Loucy (cell line): Measurements from ENCODE around the gene PKP4.

Experiments
- H2AFZ ChIP-seq: fragments of 200-600 bp; sonication (generic); 2 replicates; pipeline ENCODE4 v1.6.0; 2016; ENCODE audit warnings: antibody characterized with exemption, mild to moderate bottlenecking, low read length, moderate library complexity
- H3F3A ChIP-seq: fragments of 200-600 bp; 2 replicates; pipeline ENCODE4 v1.6.0; 2016; ENCODE audit warnings: antibody characterized with exemption, low read depth, mild to moderate bottlenecking
- H3K27me3 ChIP-seq: fragments of 200-600 bp; sonication (generic); 2 replicates; pipeline ENCODE4 v1.6.1; 2014; ENCODE audit warnings: low read length, mild to moderate bottlenecking; ENCODE audit not compliant: insufficient read depth, poor library complexity, severe bottlenecking
- H3K36me3 ChIP-seq: fragments of 200-600 bp; sonication (generic); 2 replicates; pipeline ENCODE4 v1.6.1; 2016; ENCODE audit warnings: low read length; ENCODE audit not compliant: insufficient read depth
- H3K4me1 ChIP-seq: fragments of 200-600 bp; sonication (generic); 2 replicates; pipeline ENCODE4 v1.5.1; 2014; ENCODE audit warnings: low read length, mild to moderate bottlenecking; ENCODE audit not compliant: insufficient read depth, poor library complexity, severe bottlenecking
- H3K4me2 ChIP-seq: fragments of 200-600 bp; sonication (generic); 2 replicates; pipeline ENCODE4 v1.6.0; 2014; ENCODE audit warnings: antibody characterized with exemption, low read length, low read depth, mild to moderate bottlenecking; ENCODE audit not compliant: poor library complexity, severe bottlenecking
- H3K4me3 ChIP-seq: fragments of 200-600 bp; sonication (generic); 2 replicates; pipeline ENCODE4 v1.5.1; 2014; ENCODE audit warnings: low read length, mild to moderate bottlenecking, mixed read lengths; ENCODE audit not compliant: poor library complexity, severe bottlenecking
- H3K79me2 ChIP-seq: fragments of 200-600 bp; sonication (generic); 2 replicates; pipeline ENCODE4 v1.6.1; 2014; ENCODE audit warnings: low read length; ENCODE audit not compliant: insufficient read depth
- H3K9ac ChIP-seq: fragments of 200-600 bp; sonication (generic); 2 replicates; pipeline ENCODE4 v1.6.0; 2014; ENCODE audit warnings: mild to moderate bottlenecking, low read depth, low read length, moderate library complexity; ENCODE audit not compliant: poor library complexity, severe bottlenecking
- H3K9me2 ChIP-seq: fragments of 200-600 bp; sonication (generic); replicated peaks from 2 replicates; pipeline ENCODE4 v1.6.1; 2016; ENCODE audit warnings: low read depth, low read length, mixed read lengths
- H3K9me3 ChIP-seq: fragments of 200-600 bp; sonication (generic); 2 replicates; pipeline ENCODE4 v1.6.1; 2014; ENCODE audit warnings: mild to moderate bottlenecking, antibody characterized with exemption, low read length, low read depth; ENCODE audit not compliant: insufficient read depth
- H4K20me1 ChIP-seq: fragments of 200-600 bp; sonication (generic); 2 replicates; pipeline ENCODE4 v1.6.0; 2014; ENCODE audit warnings: antibody characterized with exemption, low read length, mild to moderate bottlenecking; ENCODE audit not compliant: insufficient read depth, poor library complexity, severe bottlenecking
- EZH2phosphoT487 ChIP-seq: fragments of 200-600 bp; IDR thresholded peaks from 2 replicates; pipeline ENCODE4 v1.6.1; 2018; ENCODE audit warnings: antibody characterized with exemption, mild to moderate bottlenecking, moderate library complexity, borderline replicate concordance
- TF ChIP-seq, protein P1 (sequence below): fragments of 200-600 bp; sonication (generic); conservative IDR thresholded peaks from 2 replicates; pipeline ENCODE4 v1.5.1; 2014; ENCODE audit warnings: mild to moderate bottlenecking, antibody characterized with exemption, low read length

PKP4 gene

DNA sequence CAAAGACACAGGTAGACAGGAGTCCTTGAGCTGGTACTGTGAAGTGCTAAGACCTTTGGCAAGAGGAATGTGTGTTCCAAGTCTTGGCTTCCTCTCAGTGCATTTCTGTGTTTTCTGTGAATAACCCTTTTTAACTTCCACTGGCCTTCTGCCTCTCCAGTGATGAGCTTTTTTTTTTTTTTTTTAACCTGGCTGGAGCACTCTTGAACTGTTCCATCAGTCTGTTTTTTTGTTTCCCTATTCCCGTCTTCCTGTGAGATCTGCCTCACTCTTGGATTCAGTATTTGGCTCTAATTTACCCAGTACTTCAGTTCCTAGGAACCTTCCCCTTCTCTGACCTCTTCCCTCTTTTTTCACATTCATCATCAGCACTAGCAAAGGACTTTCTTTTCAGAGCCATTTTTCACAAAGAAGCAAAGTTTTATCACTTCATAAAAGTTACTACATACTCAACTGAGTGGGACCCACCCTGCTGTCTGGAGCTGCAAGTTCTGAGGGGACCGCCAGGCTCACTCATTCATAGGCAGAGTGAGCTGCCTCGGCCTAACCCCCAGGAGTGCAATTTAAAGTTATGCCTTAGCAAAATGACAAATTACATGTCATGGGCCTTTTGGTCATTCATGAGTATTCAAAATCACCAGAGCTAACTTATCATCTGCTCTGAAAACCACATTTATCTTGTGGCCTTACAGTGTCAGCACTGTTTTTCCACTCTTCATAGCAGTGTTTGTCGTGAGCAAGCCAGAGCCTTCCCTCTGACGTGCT lies 211.4 kb downstream of the PKP4 start:
- no peaks in the 10 kb centered on the region for H3K27me3 ChIP-seq
- H4K20me1 ChIP-seq: no peaks in the 10 kb centered on the region
- H3K4me3 ChIP-seq: no peak overlapping the region
- H3F3A ChIP-seq: no peaks in the 10 kb centered on the region
- TF ChIP-seq, protein P1, sequence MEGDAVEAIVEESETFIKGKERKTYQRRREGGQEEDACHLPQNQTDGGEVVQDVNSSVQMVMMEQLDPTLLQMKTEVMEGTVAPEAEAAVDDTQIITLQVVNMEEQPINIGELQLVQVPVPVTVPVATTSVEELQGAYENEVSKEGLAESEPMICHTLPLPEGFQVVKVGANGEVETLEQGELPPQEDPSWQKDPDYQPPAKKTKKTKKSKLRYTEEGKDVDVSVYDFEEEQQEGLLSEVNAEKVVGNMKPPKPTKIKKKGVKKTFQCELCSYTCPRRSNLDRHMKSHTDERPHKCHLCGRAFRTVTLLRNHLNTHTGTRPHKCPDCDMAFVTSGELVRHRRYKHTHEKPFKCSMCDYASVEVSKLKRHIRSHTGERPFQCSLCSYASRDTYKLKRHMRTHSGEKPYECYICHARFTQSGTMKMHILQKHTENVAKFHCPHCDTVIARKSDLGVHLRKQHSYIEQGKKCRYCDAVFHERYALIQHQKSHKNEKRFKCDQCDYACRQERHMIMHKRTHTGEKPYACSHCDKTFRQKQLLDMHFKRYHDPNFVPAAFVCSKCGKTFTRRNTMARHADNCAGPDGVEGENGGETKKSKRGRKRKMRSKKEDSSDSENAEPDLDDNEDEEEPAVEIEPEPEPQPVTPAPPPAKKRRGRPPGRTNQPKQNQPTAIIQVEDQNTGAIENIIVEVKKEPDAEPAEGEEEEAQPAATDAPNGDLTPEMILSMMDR: no peak
- TF ChIP-seq EZH2phosphoT487: no peak
- H3K9me3 ChIP-seq: no peaks in the 10 kb centered on the region
- no peak overlapping the region for H3K9ac ChIP-seq
- H3K4me2 ChIP-seq: no peak overlapping the region
- H3K79me2 ChIP-seq: no peaks in the 10 kb centered on the region
- H3K36me3 ChIP-seq: peaks cover 26% of the 10 kb centered on the region; the same call in 1 of the 2 replicates
- H3K4me1 ChIP-seq: no peaks in the 10 kb centered on the region
- no peak overlapping the region for H2AFZ ChIP-seq
- H3K9me2 ChIP-seq: no peaks in the 10 kb centered on the region

DNA sequence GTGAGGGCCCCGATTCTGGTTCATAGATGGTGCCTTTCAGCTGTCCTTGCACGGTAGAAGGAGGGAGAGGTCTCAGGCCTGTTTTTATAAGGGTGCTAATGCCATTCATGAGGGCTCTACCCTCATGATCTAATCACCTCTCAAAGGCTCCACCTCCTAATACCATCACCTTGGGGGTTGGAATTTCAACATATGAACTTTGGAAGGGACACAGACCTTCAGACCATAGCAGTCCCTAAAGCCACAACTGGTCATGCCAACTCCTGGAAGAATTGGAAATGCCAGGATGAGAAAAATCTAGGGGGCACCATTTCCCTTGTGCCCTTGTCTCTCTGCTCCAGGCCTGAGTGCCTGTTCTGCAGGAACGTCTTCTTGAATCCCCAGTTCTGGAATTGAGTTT lies 213.5 kb downstream of the PKP4 start:
- no peak for TF ChIP-seq EZH2phosphoT487
- TF ChIP-seq, protein P1: no peak

DNA sequence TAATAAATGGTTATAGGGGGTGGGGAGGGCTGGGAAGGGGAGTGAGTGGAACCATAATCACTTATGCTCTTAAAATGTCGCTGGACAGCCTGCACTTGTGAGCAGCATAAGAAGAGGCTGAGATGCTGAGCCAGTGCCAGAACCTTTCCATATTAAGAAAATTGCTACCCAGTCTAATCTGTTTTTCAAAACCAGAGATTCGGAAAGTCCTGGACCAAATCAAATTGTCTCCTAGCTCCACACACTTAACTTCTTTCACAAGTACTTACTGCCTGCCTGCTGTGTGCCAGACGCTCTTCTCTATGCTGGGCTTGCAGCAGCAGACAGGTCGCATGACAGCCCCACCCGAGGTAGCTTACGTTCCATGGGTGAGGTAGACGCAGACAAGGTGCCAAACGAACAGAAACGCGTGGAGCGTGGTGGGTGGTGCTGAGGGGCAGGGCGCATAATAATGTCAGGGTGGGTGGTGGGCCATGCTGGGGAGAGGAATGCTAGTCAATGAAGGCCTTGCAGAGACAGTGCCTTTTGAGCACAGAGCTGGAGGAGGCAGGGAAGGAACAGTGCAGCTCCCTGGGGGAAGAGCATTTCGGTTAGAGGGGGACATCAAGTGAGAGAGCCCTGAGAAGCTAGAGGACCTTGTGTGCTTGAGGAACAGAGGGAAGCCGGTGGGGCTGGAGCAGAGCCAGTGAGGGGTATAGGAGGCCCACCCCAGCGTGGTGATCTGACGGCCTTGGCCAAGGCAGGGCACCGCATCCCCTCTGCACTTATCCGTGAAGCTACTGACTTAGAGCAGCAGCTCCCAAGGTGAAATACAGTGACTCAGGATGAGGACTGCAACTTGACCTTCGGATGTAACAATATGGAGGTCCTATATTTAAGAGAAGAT lies 214.9 kb downstream of the PKP4 start:
- H3K79me2 ChIP-seq: no peaks in the 10 kb centered on the region
- no peak overlapping the region for H3K9ac ChIP-seq
- no peak overlapping the region for H2AFZ ChIP-seq
- no peaks in the 10 kb centered on the region for H3K9me2 ChIP-seq
- H3F3A ChIP-seq: no peaks in the 10 kb centered on the region
- no peaks in the 10 kb centered on the region for H3K27me3 ChIP-seq
- H3K4me2 ChIP-seq: no peak overlapping the region
- H3K9me3 ChIP-seq: no peaks in the 10 kb centered on the region
- H3K4me1 ChIP-seq: no peaks in the 10 kb centered on the region
- peaks cover 24% of the 10 kb centered on the region; the same call in 1 of the 2 replicates for H3K36me3 ChIP-seq
- no peak overlapping the region for H3K4me3 ChIP-seq
- no peaks in the 10 kb centered on the region for H4K20me1 ChIP-seq
- TF ChIP-seq EZH2phosphoT487: no peak
- TF ChIP-seq, protein P1: no peak

More for the DNA sequence above, 213.5 kb downstream of the PKP4 start:
- Histone ChIP-seq H3K9me3 (no peaks in the 10 kb centered on the region), H3K4me1 (no peaks in the 10 kb centered on the region), H4K20me1 (no peaks in the 10 kb centered on the region), H3F3A (no peaks in the 10 kb centered on the region), H3K4me2 (no peak overlapping the region), H3K36me3 (peaks cover 23% of the 10 kb centered on the region; the same call in 1 of the 2 replicates), H3K9me2 (no peaks in the 10 kb centered on the region), H3K27me3 (no peaks in the 10 kb centered on the region), H3K4me3 (no peak overlapping the region), H3K79me2 (no peaks in the 10 kb centered on the region), H2AFZ (no peak overlapping the region), H3K9ac (no peak overlapping the region)
